ENCODE results near the gene ADAMTS5.
A peak's percentile ranks its signal among the peaks of the same experiment; 100 is the strongest.

ADAMTS5 gene

GRCh38 chr21:26914557-26914956 lies 52.3 kb downstream of the ADAMTS5 start:
- Histone ChIP-seq H3K27ac (ENCODE audit: low read length) (no peak overlapping the region), H3K9ac (ENCODE audit: low read length) (no peak overlapping the region), H3K27me3 (ENCODE audit: low read depth, low read length) (no peaks in the 10 kb centered on the region), H4K20me1 (ENCODE audit: insufficient read depth, low read length) (no peaks in the 10 kb centered on the region), H3K4me3 (ENCODE audit: low read length) (no peak overlapping the region), H3K36me3 (replicated peaks; ENCODE audit: low read depth, low read length) (no peaks in the 10 kb centered on the region), H3K4me1 (ENCODE audit: low read length) (no peaks in the 10 kb centered on the region), H2AFZ (ENCODE audit: low read depth, low read length) (no peak overlapping the region), H3K9me3 (ENCODE audit: insufficient read depth, low read length) (no peaks in the 10 kb centered on the region), H3K79me2 (ENCODE audit: low read length) (no peaks in the 10 kb centered on the region), H3K4me2 (ENCODE audit: low read length) (no peak overlapping the region)
- no peak for TF ChIP-seq CTCF (IDR thresholded peaks at IDR 0.05; ENCODE audit: low read depth, low read length)

GRCh38 chr21:26912466-26912865 lies 54.4 kb downstream of the ADAMTS5 start:
- Histone ChIP-seq H3K36me3 (replicated peaks; ENCODE audit: low read depth, low read length) (no peaks in the 10 kb centered on the region), H3K4me3 (ENCODE audit: low read length) (no peak overlapping the region), H3K4me2 (ENCODE audit: low read length) (no peak overlapping the region), H3K27ac (ENCODE audit: low read length) (no peak overlapping the region), H4K20me1 (ENCODE audit: insufficient read depth, low read length) (no peaks in the 10 kb centered on the region), H3K4me1 (ENCODE audit: low read length) (no peaks in the 10 kb centered on the region), H2AFZ (ENCODE audit: low read depth, low read length) (no peak overlapping the region), H3K27me3 (ENCODE audit: low read depth, low read length) (no peaks in the 10 kb centered on the region), H3K79me2 (ENCODE audit: low read length) (no peaks in the 10 kb centered on the region), H3K9ac (ENCODE audit: low read length) (no peak overlapping the region), H3K9me3 (ENCODE audit: insufficient read depth, low read length) (no peaks in the 10 kb centered on the region)
- no peak for TF ChIP-seq EZH2phosphoT487 (IDR thresholded peaks at IDR 0.05; ENCODE audit: low read depth)
- TF ChIP-seq CTCF (IDR thresholded peaks at IDR 0.05; ENCODE audit: low read depth, low read length), result no peak

- no peaks in the 10 kb centered on the region for H3K79me2 ChIP-seq (ENCODE audit: low read length)
- H3K4me3 ChIP-seq (ENCODE audit: low read length), result no peak overlapping the region
- H3K4me1 ChIP-seq (ENCODE audit: low read length), result no peaks in the 10 kb centered on the region
- H3K9me3 ChIP-seq (ENCODE audit: insufficient read depth, low read length), result no peaks in the 10 kb centered on the region
- no peaks in the 10 kb centered on the region for H3K36me3 ChIP-seq (replicated peaks; ENCODE audit: low read depth, low read length)
- H4K20me1 ChIP-seq (ENCODE audit: insufficient read depth, low read length), result no peaks in the 10 kb centered on the region
- H3K9ac ChIP-seq (ENCODE audit: low read length), result no peak overlapping the region
- no peaks in the 10 kb centered on the region for H3K27me3 ChIP-seq (ENCODE audit: low read depth, low read length)
- no peak overlapping the region for H3K27ac ChIP-seq (ENCODE audit: low read length)
- TF ChIP-seq CTCF (IDR thresholded peaks at IDR 0.05; ENCODE audit: low read depth, low read length), result peak; percentile 6; the same call in 1 of the 2 replicates
- no peak for TF ChIP-seq EZH2phosphoT487 (IDR thresholded peaks at IDR 0.05; ENCODE audit: low read depth)
- H3K4me2 ChIP-seq (ENCODE audit: low read length), result no peak overlapping the region
- H2AFZ ChIP-seq (ENCODE audit: low read depth, low read length), result no peak overlapping the region
These were observed 56.9 kb downstream of the ADAMTS5 start for GRCh38 chr21:26909972-26910371.

- H2AFZ ChIP-seq (ENCODE audit: low read depth, low read length), result no peak overlapping the region
- no peaks in the 10 kb centered on the region for H4K20me1 ChIP-seq (ENCODE audit: insufficient read depth, low read length)
- no peak overlapping the region for H3K4me2 ChIP-seq (ENCODE audit: low read length)
- no peaks in the 10 kb centered on the region for H3K4me1 ChIP-seq (ENCODE audit: low read length)
- H3K79me2 ChIP-seq (ENCODE audit: low read length), result no peaks in the 10 kb centered on the region
- H3K9ac ChIP-seq (ENCODE audit: low read length), result no peak overlapping the region
- no peaks in the 10 kb centered on the region for H3K9me3 ChIP-seq (ENCODE audit: insufficient read depth, low read length)
- H3K36me3 ChIP-seq (replicated peaks; ENCODE audit: low read depth, low read length), result no peaks in the 10 kb centered on the region
- no peak overlapping the region for H3K27ac ChIP-seq (ENCODE audit: low read length)
- H3K27me3 ChIP-seq (ENCODE audit: low read depth, low read length), result no peaks in the 10 kb centered on the region
- no peak overlapping the region for H3K4me3 ChIP-seq (ENCODE audit: low read length)
- no peak for TF ChIP-seq EZH2phosphoT487 (IDR thresholded peaks at IDR 0.05; ENCODE audit: low read depth)
- no peak for TF ChIP-seq CTCF (IDR thresholded peaks at IDR 0.05; ENCODE audit: low read depth, low read length)
These were observed 65.9 kb downstream of the ADAMTS5 start for GRCh38 chr21:26900980-26901379.
